Tibial artery (tissue), 4 donors: ENCODE data around the gene MIA3.

ENCODE experiments used
- DNase-seq, 2 donors: peaks; one replicate each; pipeline ENCODE4 v3.0.0-alpha.2; 2019
- H3K27ac ChIP-seq, 2 donors: fragments of 200-600 bp; sonication (generic) in 1 of 2; 1 replicate in 1 of 2; 2 replicates in 1 of 2; pipeline ENCODE4 v1.5.1; 2018 to 2019; ENCODE audit warnings: mild to moderate bottlenecking in 1 of 2
- H3K27me3 ChIP-seq, 2 donors: fragments of 200-600 bp; sonication (generic) in 1 of 2; one replicate each; pipeline versions ENCODE4 v1.5.1 to v1.6.0; 2016 to 2019
- H3K36me3 ChIP-seq, 3 donors: fragments of 200-600 bp; sonication (generic) in 2 of 3; one replicate each; pipeline ENCODE4 v1.5.1; 2016 to 2019; ENCODE audit warnings: mild to moderate bottlenecking in 2 of 3
- H3K4me1 ChIP-seq, 4 donors: fragments of 200-600 bp; sonication (generic) in 2 of 4; 1 replicate in 3 of 4; 2 replicates in 1 of 4; pipeline ENCODE4 v1.5.1; 2016 to 2019
- H3K4me3 ChIP-seq, 2 donors: fragments of 200-600 bp; sonication (generic) in 1 of 2; 1 replicate in 1 of 2; 2 replicates in 1 of 2; pipeline ENCODE4 v1.5.1; 2018 to 2019; ENCODE audit warnings: mild to moderate bottlenecking in 2 of 2
- H3K9me3 ChIP-seq, 3 donors: fragments of 200-600 bp; sonication (generic) in 1 of 3; one replicate each; pipeline ENCODE4 v1.5.1; 2016 to 2019
- intact Hi-C: fragments of 100-400 bp; cut with DNase I; formaldehyde crosslinking; loops from one replicate; pipeline ENCODE4 v1.15.0; 2023; ENCODE audit warnings: low total_unique reads
- TF ChIP-seq, protein P1 (sequence below), 2 experiments: fragments of 200-600 bp in 1 of 2; fragments of 450-650 bp in 1 of 2; IDR thresholded peaks; one replicate each; pipeline ENCODE4 v1.5.1; 2017 to 2019; ENCODE audit warnings: antibody characterized with exemption in 2 of 2, mild to moderate bottlenecking in 1 of 2, moderate library complexity in 1 of 2

Gene MIA3

GRCh38 chr1:222670110-222670509, 52.2 kb downstream of the MIA3 start:
- peaks cover 48 to 78% (median 58%) of the 10 kb centered on the region in 3 donors for H3K36me3 ChIP-seq
- no peak overlapping the region for H3K4me3 ChIP-seq
- no peaks in the 10 kb centered on the region for H3K9me3 ChIP-seq
- no peak overlapping the region for H3K27ac ChIP-seq
- intact Hi-C loops, result no loop called here
- TF ChIP-seq, protein P1, sequence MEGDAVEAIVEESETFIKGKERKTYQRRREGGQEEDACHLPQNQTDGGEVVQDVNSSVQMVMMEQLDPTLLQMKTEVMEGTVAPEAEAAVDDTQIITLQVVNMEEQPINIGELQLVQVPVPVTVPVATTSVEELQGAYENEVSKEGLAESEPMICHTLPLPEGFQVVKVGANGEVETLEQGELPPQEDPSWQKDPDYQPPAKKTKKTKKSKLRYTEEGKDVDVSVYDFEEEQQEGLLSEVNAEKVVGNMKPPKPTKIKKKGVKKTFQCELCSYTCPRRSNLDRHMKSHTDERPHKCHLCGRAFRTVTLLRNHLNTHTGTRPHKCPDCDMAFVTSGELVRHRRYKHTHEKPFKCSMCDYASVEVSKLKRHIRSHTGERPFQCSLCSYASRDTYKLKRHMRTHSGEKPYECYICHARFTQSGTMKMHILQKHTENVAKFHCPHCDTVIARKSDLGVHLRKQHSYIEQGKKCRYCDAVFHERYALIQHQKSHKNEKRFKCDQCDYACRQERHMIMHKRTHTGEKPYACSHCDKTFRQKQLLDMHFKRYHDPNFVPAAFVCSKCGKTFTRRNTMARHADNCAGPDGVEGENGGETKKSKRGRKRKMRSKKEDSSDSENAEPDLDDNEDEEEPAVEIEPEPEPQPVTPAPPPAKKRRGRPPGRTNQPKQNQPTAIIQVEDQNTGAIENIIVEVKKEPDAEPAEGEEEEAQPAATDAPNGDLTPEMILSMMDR (IDR thresholded peaks at IDR 0.05), result no peak
- DNase-seq, result no peak
- H3K4me1 ChIP-seq, result no peaks in the 10 kb centered on the region
- H3K27me3 ChIP-seq, result no peaks in the 10 kb centered on the region

DNA sequence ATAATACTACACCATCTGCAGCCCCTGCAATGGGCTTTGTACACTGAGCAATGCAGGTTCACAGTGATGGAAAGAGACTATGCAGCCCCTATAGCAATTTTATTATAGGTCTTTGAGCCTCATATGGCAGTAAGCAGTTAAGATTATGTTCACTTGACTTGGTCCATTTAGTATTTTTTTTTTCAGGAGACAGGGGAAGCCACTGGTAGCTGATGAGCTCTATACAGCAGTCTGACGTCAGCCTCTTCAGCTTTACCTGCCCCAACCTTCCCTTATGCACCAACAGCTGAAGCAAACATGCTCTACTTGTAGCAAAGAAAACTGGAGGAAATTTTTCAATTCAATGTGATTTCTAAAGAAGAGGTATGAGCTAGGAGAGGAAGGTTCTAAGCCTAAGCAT, 62.2 kb downstream of the MIA3 start:
- H3K9me3 ChIP-seq, result no peaks in the 10 kb centered on the region
- no peak overlapping the region for H3K27ac ChIP-seq
- intact Hi-C loops, result no loop called here
- no peaks in the 10 kb centered on the region for H3K4me1 ChIP-seq
- DNase-seq, result no peak
- peaks cover 8 to 40% (median 38%) of the 10 kb centered on the region in 3 donors for H3K36me3 ChIP-seq
- H3K27me3 ChIP-seq, result no peaks in the 10 kb centered on the region
- TF ChIP-seq, protein P1 (IDR thresholded peaks at IDR 0.05), result no peak
- no peak overlapping the region for H3K4me3 ChIP-seq

DNA sequence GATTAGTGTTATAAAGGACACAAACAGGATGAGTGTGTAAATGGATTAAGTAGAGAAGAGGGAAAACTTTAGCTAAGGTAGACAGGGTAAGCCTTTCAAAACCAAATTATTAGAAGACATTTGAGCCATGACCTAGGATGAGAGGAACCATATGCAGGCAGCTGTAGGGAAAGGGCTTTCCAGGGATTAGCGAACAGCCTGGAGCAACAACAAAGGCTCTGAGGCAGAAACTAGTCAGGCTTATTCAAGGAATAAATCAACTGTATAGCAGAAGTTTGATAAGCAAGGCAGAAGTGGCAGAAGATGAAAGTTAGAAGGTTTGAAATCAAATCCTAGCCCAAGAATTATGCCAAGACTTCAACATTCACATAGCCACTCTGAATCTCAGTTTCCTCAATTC, 73.1 kb downstream of the MIA3 start:
- H3K4me3 ChIP-seq, result no peak overlapping the region
- TF ChIP-seq, protein P1 (IDR thresholded peaks at IDR 0.05), result no peak
- DNase-seq, result no peak
- no peak overlapping the region for H3K27ac ChIP-seq
- no peaks in the 10 kb centered on the region for H3K27me3 ChIP-seq
- H3K36me3 ChIP-seq, result peaks cover 23 to 25% (median 25%) of the 10 kb centered on the region in 3 donors
- intact Hi-C loops, result no loop called here
- no peaks in the 10 kb centered on the region for H3K9me3 ChIP-seq
- H3K4me1 ChIP-seq, result peaks cover 0 to 4% (median 0%) of the 10 kb centered on the region in 4 donors

DNA sequence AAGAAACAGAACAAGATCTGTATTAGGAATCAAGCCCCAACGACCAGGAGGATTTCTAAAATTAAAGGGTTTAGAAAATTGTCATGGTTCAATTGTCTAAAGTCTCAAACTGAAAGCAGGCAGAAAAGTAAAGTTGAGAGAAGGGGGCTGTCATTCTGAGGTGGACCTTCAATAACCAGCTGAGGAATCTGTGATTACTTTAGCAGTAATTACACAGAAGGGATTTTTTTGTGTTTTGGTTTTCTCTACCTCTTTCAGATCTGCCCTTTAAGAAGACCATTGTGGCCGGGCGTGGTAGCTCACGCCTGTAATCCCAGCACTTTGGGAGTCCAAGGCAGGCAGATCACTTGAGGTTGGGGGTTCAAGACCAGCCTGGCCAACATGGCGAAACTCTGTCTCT, 77.0 kb downstream of the MIA3 start:
- TF ChIP-seq, protein P1 (IDR thresholded peaks at IDR 0.05), result no peak
- peaks cover 8 to 19% (median 14%) of the 10 kb centered on the region in 3 donors for H3K36me3 ChIP-seq
- no peak overlapping the region for H3K27ac ChIP-seq
- DNase-seq, result no peak
- H3K4me3 ChIP-seq, result no peak overlapping the region
- H3K4me1 ChIP-seq, result peaks cover 0 to 4% (median 0%) of the 10 kb centered on the region in 4 donors
- H3K27me3 ChIP-seq, result no peaks in the 10 kb centered on the region
- no peaks in the 10 kb centered on the region for H3K9me3 ChIP-seq
- intact Hi-C loops, result no loop called here

DNA sequence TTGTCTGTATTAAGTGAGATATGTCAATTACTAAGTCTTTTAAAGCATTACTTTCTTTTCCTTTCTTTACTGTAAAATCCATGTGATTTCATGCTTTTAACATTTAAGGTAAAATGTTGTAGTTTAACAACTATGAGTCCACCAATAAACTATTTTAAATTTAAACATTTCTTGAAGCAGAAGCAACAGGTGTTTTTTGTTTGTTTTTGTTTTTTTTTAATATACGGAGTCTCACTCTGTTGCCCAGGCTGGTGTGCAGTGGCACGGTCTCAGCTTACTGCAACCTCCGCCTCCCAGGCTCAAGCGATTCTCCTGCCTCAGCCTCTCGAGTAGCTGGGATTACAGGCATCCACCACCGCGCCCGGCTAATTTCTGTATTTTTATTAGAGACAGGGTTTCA, 78.8 kb downstream of the MIA3 start:
- Histone ChIP-seq H3K9me3 (no peaks in the 10 kb centered on the region), H3K27me3 (no peaks in the 10 kb centered on the region), H3K27ac (no peak overlapping the region), H3K4me1 (peaks cover 0 to 4% (median 0%) of the 10 kb centered on the region in 4 donors), H3K4me3 (no peak overlapping the region), H3K36me3 (peaks cover 8 to 34% (median 25%) of the 10 kb centered on the region in 3 donors)
- no peak for DNase-seq
- TF ChIP-seq, protein P1 (IDR thresholded peaks at IDR 0.05), result no peak
- intact Hi-C loops, result no loop called here

DNA sequence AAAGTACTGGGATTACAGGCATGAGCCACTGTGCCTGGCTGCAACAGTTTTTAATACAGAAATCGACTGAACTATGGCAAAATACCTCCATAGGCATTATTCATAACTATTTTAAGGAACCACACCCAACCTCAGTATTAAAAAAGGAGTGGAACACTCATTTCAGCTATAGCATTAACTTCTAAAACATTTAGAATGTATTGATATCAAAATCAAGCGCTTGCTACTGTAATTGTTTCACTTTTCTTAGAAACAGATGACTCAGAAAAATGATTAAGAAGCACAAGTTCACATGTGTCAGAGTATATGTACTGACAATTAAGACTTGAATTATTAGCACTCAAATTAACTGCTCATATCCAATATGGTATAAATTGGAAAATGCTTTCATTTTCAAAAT, 79.3 kb downstream of the MIA3 start:
- TF ChIP-seq, protein P1 (IDR thresholded peaks at IDR 0.05), result no peak
- Histone ChIP-seq H3K4me3 (no peak overlapping the region), H3K27me3 (no peaks in the 10 kb centered on the region), H3K27ac (no peak overlapping the region), H3K4me1 (peaks cover 0 to 4% (median 0%) of the 10 kb centered on the region in 4 donors), H3K36me3 (peaks cover 8 to 36% (median 26%) of the 10 kb centered on the region in 3 donors), H3K9me3 (no peaks in the 10 kb centered on the region)
- no peak for DNase-seq
- intact Hi-C loops, result no loop called here
